Calu3 (cell line): ENCODE results near the gene DIP2A. TPM values are rescaled to one million over a fixed set of nuclear protein-coding genes. Genes with fewer than 3 reads are reported as not detected.

ENCODE experiments used
- BruUV-seq: library from RNA; stranded (reverse); fragments of 400-500 nt; replicated peaks from 2 replicates; lab custom pipeline; 2021; lab: Mats Ljungman, UMichigan
- CTCF ChIA-PET: fragments of 300-600 bp; sonication (Branson Sonifier 250); formaldehyde crosslinking; loops from one replicate; lab custom pipeline; 2022; ENCODE audit warnings: antibody characterized with exemption; lab: Charles Lee
- DNase-seq: peaks from one replicate; pipeline ENCODE4 v3.0.0; 2022
- H3K27ac Mint-ChIP-seq: one replicate; pipeline ENCODE4 v1.8.0; 2022; ENCODE audit warnings: mixed read lengths; ENCODE audit not compliant: unreplicated experiment
- H3K27me3 Mint-ChIP-seq: one replicate; pipeline ENCODE4 v1.8.0; 2022; ENCODE audit warnings: mixed read lengths; ENCODE audit not compliant: unreplicated experiment
- H3K36me3 Mint-ChIP-seq: one replicate; pipeline ENCODE4 v1.8.0; 2022; ENCODE audit warnings: mild to moderate bottlenecking, moderate library complexity, mixed read lengths; ENCODE audit not compliant: insufficient read depth, unreplicated experiment
- H3K4me1 Mint-ChIP-seq: one replicate; pipeline ENCODE4 v1.8.0; 2022; ENCODE audit warnings: mild to moderate bottlenecking, low read depth, mixed read lengths; ENCODE audit not compliant: unreplicated experiment
- H3K4me3 Mint-ChIP-seq: one replicate; pipeline ENCODE4 v1.8.0; 2022; ENCODE audit warnings: mild to moderate bottlenecking, low read depth, moderate library complexity, mixed read lengths; ENCODE audit not compliant: unreplicated experiment
- H3K9me3 Mint-ChIP-seq: one replicate; pipeline ENCODE4 v1.8.0; 2022; ENCODE audit warnings: low read depth, mixed read lengths; ENCODE audit not compliant: unreplicated experiment
- CTCF ChIP-seq: fragments of 200-600 bp; IDR thresholded peaks from one replicate; pipeline ENCODE4 v1.8.0; 2022; ENCODE audit warnings: antibody characterized with exemption; ENCODE audit not compliant: unreplicated experiment
- intact Hi-C: fragments of 100-400 bp; cut with micrococcal nuclease; formaldehyde crosslinking; loops from one replicate; pipeline ENCODE4 v1.10.0; 2022; ENCODE audit not compliant: unreplicated experiment
- total RNA-seq: library from RNA; stranded (reverse); gene quantifications from 2 replicates; pipeline ENCODE4 v1.2.3, GENCODE V29; 2022

Gene DIP2A
- total RNA-seq, 1 experiment from 2014 or later, result 29.3 TPM

- Mint-ChIP-seq H3K27ac (no peak overlapping the region), H3K4me3 (no peak overlapping the region), H3K27me3 (no peaks in the 10 kb centered on the region), H3K36me3 (no peaks in the 10 kb centered on the region), H3K4me1 (no peaks in the 10 kb centered on the region), H3K9me3 (no peaks in the 10 kb centered on the region)
- CTCF ChIA-PET, result no interaction called here
- no peak for TF ChIP-seq CTCF
- DNase-seq, result no peak
- intact Hi-C loops, result no loop called here
- BruUV-seq, result no TSS peak
Measured at GRCh38 chr21:46550116-46550941, 91.6 kb downstream of the DIP2A start.

- CTCF ChIA-PET, result no interaction called here
- no peak for TF ChIP-seq CTCF
- intact Hi-C loops, result no loop called here
- no peak for DNase-seq
- no peak overlapping the region for H3K27ac Mint-ChIP-seq
- no peaks in the 10 kb centered on the region for H3K4me1 Mint-ChIP-seq
- BruUV-seq, result no TSS peak
- peaks cover 8% of the 10 kb centered on the region for H3K36me3 Mint-ChIP-seq
- H3K4me3 Mint-ChIP-seq, result no peak overlapping the region
- no peaks in the 10 kb centered on the region for H3K9me3 Mint-ChIP-seq
- H3K27me3 Mint-ChIP-seq, result no peaks in the 10 kb centered on the region
Measured at GRCh38 chr21:46551636-46552241, 93.0 kb downstream of the DIP2A start.

GRCh38 chr21:46552274-46552673 is 93.6 kb downstream of the DIP2A start:
- BruUV-seq, result no TSS peak
- no peaks in the 10 kb centered on the region for H3K4me1 Mint-ChIP-seq
- H3K9me3 Mint-ChIP-seq, result no peaks in the 10 kb centered on the region
- intact Hi-C loops, result no loop called here
- CTCF ChIA-PET, result no interaction called here
- H3K27ac Mint-ChIP-seq, result no peak overlapping the region
- TF ChIP-seq CTCF, result no peak
- peaks cover 11% of the 10 kb centered on the region for H3K36me3 Mint-ChIP-seq
- DNase-seq, result no peak
- H3K4me3 Mint-ChIP-seq, result no peak overlapping the region
- no peaks in the 10 kb centered on the region for H3K27me3 Mint-ChIP-seq

GRCh38 chr21:46552865-46553379 is 94.2 kb downstream of the DIP2A start:
- TF ChIP-seq CTCF, result no peak
- BruUV-seq, result no TSS peak
- intact Hi-C loops, result no loop called here
- Mint-ChIP-seq H3K36me3 (peaks cover 11% of the 10 kb centered on the region), H3K27ac (no peak overlapping the region), H3K4me1 (no peaks in the 10 kb centered on the region), H3K4me3 (no peak overlapping the region), H3K27me3 (no peaks in the 10 kb centered on the region), H3K9me3 (no peaks in the 10 kb centered on the region)
- no peak for DNase-seq
- CTCF ChIA-PET, result no interaction called here
